GM12874 (cell line): ENCODE measurements around the gene AMIGO2.

ENCODE experiments used
- TF ChIP-seq, protein P1 (sequence below): IDR thresholded peaks from 2 replicates; pipeline ENCODE4 v1.5.1; 2011; ENCODE audit warnings: low read depth, mild to moderate bottlenecking, control low read depth, low read length, moderate library complexity; ENCODE audit not compliant: insufficient read depth

The AMIGO2 gene

DNA sequence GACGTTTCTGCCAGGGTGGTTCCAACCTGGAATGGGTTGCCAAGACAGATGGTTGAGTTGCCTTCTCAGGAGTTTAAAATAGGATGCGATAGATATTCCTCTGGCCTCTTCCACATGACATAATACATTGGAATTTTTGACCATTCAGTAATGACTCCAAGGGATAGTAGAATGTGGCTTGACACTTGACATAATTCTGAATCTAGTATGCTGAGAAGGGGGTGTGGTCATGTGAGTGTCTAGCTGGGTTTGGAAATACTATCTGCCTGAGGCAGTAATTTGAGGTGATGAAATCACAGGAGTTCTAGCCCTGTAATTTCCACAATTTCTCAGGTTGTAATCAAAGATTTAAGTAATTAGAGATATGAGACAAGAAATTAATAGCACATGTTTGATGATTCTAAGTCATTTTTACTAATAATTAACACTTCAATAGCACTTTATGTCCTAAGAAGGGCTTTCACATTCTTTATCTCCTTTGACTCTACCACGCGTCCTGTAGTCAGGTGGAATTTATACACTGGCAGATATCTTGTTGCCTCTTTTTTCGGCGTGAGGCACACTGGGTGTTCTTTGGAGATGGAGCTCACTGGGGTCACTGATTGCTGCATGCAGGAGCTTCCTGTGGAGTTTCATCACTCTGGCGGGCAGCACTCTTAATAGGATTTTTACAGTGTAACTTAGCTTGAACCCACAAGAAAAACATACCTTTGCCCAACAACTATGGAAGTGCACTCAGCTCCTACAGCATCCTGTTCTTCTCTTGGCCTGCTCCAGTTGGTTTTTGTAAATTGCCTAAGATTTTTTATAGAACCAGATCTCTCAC is 3.2 kb upstream of the AMIGO2 start:
- TF ChIP-seq, protein P1, sequence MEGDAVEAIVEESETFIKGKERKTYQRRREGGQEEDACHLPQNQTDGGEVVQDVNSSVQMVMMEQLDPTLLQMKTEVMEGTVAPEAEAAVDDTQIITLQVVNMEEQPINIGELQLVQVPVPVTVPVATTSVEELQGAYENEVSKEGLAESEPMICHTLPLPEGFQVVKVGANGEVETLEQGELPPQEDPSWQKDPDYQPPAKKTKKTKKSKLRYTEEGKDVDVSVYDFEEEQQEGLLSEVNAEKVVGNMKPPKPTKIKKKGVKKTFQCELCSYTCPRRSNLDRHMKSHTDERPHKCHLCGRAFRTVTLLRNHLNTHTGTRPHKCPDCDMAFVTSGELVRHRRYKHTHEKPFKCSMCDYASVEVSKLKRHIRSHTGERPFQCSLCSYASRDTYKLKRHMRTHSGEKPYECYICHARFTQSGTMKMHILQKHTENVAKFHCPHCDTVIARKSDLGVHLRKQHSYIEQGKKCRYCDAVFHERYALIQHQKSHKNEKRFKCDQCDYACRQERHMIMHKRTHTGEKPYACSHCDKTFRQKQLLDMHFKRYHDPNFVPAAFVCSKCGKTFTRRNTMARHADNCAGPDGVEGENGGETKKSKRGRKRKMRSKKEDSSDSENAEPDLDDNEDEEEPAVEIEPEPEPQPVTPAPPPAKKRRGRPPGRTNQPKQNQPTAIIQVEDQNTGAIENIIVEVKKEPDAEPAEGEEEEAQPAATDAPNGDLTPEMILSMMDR: no peak

DNA sequence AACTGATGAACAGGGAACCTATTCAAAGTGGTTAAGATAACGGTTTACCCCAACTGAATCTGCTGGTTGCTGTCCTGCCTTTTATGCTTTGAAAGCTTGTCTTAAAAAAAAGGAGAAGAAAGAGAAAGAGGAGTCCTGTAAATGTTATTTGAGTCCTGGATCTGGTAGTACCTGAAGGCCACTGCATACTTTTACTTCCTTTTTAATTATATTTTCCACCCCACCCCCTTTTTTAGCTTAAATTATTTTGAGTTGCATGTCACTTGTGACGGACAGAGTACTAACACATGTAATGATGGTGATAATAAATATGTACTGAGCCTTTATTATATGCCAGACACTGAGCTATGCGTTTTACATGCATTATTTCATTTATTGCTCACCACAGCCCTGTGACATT is 2.5 kb upstream of the AMIGO2 start:
- TF ChIP-seq, protein P1: no peak

DNA sequence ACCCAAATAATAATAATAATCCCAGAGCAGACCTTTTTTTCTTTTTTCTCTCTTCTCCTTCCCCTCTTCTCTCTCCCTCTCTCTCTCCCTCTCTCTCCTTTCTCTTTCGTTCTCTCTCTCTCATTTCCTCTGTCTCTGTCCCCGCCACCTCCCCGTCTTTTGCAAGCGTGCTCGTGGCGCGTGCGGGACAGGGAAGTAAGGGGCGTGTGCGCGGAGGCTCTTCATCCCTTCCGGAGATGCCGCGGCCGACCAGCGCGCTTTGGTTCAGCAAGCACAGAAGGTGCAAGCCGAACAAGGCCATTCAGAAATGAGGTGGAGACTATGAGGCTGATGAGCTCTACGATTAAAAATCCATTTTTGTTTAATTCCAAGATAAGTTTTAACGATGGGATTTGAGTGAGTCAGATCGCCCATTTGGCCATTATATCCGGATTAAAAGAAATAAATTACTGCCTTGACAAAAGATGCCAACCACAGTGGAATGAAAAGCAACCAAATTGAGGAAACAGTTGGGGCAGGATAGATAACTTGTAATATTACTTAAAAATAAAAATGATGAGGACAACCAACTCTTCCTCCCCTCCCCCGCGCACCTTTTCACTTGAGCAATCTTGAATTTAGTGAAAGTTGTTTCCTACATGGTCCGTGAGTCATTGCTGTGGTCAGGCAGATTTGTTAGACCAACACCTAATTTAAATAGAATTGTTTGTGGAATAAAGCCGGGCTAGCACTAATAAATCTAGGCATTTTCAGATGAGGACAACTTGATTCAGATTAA is 1.2 kb upstream of the AMIGO2 start:
- TF ChIP-seq, protein P1: no peak

DNA sequence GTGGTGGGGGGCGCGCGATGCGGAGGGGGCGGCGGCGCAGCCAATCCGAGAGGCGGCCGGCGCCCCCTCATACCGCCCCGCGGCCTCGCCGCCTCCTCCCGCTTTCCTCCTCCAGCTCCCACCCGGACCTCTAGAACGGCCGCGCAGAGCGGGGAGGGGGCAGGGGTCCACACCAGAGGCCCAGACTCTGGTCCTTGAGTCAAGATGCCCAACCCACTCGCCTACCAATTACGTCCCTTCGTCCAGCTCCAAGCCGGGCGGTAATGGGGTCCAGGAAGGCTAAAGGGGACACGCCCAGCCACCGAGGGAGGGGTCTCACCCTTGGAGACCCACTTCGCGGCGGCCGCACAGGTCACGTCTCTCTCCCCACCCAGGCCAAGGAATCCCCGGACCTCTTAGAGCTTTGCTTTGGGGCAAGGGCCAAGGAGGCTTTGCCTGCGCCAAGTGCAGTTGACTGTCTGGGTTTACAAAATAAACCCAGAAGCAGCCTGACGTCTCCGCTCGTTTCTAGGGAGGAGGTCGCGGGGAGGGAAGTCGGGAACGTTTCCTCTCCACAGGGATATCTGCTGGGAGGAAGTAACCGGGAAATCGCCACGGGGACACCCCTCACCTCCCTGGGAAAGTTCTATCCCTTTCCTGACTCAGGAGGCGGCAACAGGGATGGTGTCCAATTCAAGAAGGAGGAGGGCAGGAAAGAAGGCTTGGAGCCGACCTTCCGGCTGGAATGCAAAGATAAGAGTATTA is 394 bp upstream of the AMIGO2 start:
- TF ChIP-seq, protein P1: no peak

DNA sequence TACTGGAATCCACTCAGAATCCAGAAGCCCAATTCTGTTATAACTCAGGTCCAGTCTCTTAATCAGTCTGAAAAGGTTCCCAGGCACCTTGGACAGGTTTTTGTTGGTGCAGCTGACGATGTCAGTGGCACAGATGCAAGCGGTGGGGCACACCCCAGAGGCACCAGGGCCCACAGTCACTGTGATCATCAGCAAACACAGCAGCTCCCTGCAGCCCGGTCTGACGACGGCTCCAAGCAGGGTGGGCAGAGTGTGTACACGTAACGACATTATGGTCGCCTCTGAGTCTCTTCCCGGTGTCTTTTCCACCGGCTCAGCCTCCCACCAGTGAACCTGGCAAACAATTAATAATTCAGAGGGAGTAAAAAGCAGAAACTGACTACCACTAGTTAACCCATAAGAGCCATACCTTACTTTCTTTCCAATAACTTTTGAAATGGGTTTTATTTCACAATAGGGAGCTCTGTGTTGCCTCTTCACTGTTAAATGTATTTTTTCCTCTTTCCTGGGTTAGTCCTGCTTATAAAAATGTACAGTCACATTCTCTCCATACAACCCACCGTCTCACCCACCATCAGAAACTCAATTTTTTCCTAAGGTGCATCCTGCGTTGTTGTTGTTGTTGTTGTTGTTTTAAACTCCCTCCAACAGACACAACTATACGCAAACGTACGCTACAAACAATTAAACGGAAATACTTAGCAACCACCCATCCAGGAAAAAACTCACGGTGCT is 859 bp downstream of the AMIGO2 start:
- TF ChIP-seq, protein P1: no peak

DNA sequence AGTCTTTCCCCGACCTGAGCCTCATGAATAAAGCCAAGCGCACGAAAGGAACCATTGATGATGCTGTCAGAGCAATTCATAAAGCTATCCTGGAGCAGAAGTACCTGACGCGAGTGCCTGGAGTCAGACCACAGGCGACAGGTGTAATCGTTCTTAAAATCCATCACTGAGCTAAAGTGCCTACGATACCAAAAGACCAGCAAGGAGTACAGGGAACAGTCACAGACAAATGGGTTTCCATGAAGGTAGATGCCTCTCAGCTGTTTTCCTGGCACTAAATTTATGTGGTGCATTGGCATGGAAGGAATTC is 1.7 kb downstream of the AMIGO2 start:
- TF ChIP-seq, protein P1: no peak
